Measurements from ENCODE around the gene PTPN7.
"Not testable (repeated sequence)": the region's sequence is repeated elsewhere in the genome, so short reads cannot be mapped to it uniquely, and the experiment has no call there.

PTPN7 gene

DNA sequence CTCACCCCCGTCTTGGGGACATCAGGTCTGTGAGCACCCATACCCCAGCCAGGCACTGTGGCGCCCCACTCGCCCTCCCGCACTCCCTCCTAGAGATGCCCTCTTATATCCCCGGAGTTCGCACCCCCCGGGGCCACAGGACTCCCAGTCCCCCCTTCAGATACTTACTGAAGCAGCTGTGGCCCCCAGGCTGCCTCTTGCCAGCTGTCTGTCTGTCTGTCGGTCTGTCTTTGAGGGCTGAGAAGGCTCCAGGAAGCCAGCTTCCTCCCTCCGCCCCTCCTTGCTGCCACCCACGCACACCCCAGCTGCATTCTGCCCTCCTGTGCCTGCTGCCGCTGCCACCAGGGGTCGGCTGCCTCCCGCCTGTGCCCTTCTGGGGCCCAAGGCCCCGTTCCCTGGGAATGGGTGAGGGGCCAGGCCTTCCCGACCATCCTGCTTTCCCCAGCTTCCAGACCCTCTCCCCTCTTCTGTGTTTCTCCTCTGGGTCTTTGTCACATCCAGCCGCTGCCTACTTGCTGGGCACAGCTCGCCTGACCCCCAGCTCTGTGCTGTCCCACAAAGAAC lies at the start of gene PTPN7:
TSS of gene PTPN7 (minus strand) at position 226 of the 564 bp plus-strand sequence. CDS start 1,200 bp downstream, outside the sequence.
- DNase-seq, result peak; percentile 92

GRCh38 chr1:202208351-202208857 lies 48.0 kb upstream of the PTPN7 start:
- DNase-seq, result no peak

DNA sequence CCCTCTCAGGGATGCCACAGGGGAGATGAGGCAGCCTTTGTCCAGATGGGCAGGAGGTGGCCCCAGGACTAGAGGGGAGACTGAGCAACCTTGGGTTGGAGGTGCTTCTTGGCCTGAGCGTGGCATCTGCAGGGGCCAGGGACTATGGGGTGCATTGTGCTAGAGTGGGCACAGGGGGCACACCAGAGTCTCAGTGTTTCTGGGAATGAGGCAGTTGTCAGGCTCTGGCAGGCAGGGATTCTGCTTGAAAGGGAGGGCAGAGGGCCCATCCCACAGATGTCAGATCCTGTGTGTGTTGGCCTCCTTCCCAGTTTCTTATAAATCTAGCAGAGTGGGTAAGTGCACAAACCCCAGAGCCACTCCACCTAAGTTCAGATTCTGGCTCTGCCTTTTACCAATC lies 46.9 kb upstream of the PTPN7 start:
- DNase-seq, result no peak

DNA sequence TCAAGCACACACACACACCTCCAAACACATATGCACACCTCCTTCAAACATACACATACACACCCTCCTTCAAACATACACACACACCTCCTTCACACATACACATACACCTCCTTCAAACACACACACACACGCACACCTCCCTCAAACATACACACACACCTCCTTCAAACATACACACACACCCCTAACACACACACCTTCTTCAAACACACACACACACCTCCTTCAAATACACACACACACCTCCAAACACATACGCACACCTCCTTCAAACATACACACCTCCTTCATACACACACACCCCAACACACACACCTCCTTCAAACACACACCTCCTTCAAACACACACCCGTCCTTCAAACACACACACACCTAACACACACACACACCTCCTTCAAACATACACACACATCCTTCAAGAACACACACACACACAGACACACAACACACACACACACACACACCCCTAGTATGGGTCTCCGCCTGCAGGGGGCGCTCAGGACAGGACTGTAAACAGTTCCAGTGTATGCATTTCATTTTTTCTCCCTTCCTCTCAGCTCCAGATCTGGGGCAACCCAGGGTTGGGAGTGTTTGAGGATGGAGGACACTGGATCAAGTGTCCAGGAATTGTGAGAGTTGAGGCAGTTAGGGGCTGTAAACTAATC lies 45.3 kb upstream of the PTPN7 start:
- no peak for DNase-seq

DNA sequence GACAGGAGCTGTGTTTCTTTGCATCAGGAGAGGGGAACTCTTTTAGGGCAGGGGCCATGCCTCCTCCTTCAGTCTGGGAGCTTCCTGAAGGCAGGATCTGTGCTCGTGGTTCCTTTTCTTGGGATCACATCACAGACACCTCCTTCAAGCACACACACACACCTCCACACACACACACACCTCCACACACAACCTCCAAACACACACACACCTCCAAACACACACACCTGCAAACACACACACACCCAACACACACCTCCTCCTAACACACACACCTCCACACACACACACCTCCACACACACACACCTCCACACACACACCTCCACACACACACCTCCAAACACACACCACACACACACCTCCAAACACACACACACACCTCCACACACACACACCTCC lies 43.7 kb upstream of the PTPN7 start:
- no peak for DNase-seq

DNA sequence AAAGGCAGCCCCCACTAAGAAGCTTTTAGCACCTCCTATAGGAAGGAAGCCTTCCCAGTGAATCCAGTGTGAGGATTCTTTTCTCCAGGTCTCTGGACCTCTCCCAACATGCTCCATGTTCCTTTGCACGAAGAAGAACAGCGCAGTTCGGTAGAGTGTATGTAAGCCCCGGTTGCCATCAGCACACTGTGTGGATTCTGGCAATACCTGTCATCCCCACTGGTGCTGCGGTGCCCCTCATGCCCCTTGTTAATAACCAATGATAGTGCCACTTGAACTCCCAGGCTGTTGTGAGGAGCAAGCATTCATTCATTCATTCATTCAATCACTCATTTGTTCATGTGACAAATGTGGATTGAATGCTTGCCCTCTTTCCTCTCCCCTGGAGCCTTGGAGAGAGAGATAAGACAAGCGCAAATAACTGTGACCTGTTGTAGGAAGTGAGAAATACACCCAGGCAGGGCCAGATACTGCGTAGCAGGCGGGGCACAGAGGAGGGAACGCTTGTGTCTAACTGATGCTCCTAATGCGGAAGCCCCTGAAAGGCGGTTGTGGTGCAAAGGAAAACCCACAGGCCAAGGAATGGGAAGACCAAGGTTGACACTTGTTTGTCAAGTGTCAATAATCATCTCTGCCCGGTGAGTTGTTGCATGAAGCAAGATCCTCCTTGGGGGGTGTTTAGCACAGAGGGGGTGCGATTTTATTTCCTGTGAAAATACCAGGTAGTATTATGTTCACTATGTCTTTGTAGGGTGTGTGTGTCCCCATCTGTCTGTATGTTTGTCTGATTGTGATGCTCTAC lies 43.0 kb upstream of the PTPN7 start:
- no peak for DNase-seq

DNA sequence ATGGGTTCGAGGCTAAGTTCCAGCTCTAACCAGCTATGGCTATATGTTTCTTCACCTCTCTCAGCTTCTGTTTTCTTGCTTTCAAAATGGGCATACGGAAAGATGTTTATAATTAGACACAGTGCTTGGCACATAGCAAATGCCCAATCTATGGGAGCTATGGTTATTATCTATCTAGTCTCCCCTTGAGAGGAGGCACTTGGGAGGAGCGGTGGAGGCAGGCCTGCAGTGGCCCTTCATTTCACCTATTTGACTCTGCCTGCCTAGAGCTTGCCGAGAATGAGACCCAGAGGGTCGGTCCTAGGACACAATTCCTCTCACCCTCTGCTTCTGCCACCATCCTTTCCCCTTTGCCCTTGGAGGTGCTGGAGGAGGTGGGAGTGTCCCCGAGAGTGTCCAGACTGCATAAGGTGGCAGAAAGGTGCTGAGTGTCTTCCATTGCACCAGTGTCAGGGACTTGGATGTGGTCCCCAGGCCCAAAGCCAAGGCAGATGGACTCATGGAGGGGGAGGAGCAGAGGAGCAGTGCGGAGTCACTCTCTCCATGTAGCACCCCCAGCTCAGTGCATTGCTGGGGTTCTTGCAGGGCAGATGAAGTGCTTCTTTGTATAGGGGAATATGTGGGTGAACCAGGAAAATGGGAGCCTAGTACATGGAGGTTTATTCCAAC lies 42.2 kb upstream of the PTPN7 start:
- DNase-seq, result no peak

DNA sequence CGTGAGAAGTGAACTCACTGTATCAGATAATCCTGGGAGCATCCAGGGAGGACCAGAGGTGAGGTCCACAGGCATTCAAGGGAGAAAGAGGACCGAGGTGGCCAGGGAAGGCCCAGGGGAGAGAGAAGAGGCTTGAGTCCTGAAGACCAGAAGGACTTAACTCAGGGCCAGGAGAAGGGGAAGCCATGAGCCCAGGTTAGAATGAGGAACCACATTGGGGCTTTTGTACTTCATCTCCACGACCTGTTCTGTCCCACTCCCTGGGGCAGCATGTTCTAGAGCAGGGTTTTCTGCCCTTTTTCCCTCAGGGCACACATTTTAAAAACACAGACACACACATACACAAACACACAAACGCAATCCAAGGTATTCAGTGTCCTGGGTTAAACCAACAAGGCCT lies 41.6 kb upstream of the PTPN7 start:
- DNase-seq, result no peak

DNA sequence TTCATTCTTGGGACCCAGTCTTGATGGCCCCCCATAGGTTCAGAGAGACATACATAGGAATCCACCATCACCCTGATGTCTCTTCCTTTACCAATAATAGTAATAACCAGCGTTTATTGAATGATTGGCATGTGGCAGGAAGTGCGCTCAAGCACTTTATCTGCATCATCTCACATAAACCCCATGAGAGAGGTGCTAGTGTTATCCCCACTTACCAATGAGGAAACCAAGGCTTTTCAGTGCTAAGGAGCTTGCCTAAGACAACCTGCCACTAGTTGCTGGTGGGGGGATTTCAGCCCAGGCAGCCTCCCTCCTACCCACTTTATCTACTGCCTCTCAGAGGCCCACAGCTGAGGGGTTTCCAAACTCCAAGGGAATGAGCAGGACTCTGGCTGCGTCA lies 40.9 kb upstream of the PTPN7 start:
- DNase-seq, result no peak

DNA sequence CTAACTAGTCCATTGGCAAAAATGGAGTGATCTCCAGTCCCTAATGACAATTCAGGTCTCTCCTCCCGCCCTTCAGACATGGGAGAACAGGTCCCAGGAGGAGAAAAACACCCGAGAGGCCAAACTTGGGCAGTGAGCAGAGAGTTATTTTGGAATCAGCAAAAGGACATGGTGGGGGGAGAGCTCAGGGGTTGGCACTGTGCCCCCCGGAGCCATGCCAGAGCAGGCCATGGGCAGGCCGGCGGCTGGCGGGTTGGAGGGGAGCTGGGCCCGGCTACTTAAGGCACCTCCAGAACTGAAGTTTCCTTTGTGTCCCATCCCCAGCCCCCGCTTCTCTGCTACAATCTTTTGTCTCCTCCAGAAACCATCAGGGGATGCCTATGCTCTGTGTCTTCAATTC lies 40.3 kb upstream of the PTPN7 start:
- DNase-seq, result no peak

GRCh38 chr1:202200112-202200548 lies 39.7 kb upstream of the PTPN7 start:
- no peak for DNase-seq

DNA sequence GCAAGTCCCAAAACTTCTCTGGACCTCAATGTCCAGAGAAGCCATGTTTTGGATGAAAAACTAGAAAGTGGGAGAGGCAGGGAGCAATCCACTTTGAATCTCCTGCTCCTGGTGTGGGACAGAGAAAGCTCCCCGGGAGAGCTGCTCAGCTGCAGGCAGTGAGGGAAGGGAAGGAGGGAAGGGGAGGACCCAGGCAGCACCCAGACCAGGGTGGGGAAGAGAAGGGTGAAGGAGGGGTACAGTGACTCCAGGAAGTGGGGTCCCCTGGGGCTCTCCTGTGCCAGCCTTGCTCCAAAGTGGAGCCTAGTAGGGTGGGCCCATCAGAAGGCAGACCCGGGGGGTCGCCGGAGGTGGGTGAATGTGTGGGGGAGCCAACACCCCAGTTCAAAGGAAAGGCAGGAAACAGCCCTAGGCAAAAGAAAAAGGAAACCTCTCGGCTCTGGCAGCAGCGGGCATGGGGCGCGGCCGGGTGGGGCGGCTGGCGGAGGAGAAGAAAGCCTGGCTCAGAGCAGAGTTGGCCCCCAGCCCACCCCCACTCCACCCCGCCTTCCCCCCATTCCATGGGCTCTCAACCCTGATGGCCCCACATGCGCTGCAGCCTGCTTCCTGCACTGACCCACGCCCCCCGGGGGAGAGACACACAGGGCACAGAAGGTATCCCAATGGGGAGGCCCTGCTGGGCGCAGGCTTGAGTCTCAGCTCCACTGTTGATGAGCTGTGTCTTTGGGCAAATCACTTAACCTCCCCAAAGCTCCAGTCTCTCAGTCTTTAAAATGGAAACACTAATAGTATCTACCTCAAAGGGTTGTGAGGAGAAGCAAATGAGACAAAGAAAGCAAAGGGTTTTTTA lies 38.9 kb upstream of the PTPN7 start:
- DNase-seq, result no peak

- no peak for DNase-seq
Measured at GRCh38 chr1:202198366-202198724, 37.9 kb upstream of the PTPN7 start.

- no peak for DNase-seq
Measured at GRCh38 chr1:202197653-202198365, 37.4 kb upstream of the PTPN7 start.

GRCh38 chr1:202194328-202194648 lies 33.9 kb upstream of the PTPN7 start:
- no peak for DNase-seq

DNA sequence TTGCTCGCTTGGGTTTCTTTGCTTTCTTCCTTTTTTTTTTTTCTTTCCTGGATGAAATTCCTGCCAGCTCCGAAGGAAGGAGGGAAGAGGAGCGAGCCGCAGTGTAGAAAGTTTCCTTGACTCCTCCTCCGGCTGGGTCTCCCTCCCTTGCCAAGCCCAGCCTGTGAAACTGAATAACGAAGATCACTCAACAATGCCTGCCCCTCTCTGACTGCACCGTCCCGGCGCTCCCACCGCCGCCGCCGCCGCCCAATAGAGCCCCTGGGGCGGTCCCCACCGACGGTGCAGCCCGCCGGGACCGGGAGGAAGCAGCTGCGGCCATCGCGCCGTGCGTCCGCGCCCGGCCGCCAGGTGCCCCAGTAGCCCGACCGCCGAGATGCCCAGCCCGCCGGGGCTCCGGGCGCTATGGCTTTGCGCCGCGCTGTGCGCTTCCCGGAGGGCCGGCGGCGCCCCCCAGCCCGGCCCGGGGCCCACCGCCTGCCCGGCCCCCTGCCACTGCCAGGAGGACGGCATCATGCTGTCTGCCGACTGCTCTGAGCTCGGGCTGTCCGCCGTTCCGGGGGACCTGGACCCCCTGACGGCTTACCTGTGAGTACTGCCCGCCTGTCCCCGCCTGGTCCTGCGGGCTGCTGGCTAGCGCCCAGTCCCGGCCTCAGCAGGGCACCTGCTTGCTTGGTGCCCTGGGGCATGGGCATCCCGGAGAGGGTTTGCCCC lies 33.4 kb upstream of the PTPN7 start, which contains the start of gene LGR6:
TSS of gene LGR6 (plus strand) at position 186 of the 714 bp plus-strand sequence. CDS start at position 377, 191 bp downstream.
- DNase-seq, result no peak

DNA sequence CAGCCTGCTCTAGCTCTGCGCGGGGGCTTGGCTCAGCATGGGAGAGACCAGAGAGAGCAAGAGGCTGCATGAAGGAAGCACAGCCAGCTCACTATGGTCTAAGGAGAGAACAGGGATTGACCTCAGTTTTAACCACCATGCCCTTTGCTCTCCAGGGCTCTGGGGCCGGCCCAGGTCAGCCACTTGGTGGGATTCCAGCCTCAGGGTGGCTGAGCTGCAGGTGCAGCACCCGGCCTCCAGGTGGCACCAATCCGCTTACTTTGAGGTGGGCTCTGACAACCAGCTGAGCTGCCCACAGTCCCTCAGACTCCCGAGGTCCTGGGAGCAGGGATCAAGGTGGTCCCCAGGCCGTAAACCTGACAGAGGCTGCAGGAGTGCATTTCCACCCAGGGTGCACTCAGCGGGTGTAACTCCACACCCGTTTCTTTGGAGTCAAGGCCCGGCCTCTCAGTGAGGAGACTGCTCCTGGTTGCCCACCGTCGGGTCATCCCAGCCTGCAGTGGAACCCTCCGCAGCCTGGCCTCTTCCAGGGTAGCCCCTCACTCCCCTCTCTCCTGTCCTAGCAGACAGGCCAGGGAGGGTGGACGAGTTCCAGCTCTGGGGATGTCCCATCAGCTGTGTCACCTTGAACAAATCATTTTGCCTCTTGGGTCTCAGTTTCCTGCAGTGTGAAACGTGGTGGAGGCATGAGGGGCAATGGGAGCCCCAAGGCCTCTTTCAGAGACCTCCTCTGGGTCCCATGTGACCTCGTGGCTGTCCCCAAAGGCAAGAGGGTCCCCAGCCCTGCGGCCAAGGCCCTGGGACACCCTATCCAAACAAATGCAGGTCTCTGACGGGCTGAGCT lies 32.6 kb upstream of the PTPN7 start:
- peak; percentile 64 for DNase-seq

DNA sequence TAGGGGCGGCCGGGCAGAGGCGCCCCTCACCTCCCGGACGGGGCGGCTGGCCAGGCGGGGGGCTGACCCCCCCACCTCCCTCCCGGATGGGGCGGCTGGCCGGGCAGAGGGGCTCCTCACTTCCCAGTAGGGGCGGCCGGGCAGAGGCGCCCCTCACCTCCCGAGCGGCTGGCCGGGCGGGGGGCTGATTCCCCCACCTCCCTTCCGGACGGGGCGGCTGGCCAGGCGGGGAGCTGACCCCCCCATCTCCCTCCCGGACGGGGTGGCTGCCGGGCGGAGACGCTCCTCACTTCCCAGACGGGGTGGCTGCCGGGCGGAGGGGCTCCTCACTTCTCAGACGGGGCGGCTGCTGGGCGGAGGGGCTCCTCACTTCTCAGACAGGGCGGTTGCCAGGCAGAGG lies 31.0 kb upstream of the PTPN7 start:
- DNase-seq, result not testable (repeated sequence)

DNA sequence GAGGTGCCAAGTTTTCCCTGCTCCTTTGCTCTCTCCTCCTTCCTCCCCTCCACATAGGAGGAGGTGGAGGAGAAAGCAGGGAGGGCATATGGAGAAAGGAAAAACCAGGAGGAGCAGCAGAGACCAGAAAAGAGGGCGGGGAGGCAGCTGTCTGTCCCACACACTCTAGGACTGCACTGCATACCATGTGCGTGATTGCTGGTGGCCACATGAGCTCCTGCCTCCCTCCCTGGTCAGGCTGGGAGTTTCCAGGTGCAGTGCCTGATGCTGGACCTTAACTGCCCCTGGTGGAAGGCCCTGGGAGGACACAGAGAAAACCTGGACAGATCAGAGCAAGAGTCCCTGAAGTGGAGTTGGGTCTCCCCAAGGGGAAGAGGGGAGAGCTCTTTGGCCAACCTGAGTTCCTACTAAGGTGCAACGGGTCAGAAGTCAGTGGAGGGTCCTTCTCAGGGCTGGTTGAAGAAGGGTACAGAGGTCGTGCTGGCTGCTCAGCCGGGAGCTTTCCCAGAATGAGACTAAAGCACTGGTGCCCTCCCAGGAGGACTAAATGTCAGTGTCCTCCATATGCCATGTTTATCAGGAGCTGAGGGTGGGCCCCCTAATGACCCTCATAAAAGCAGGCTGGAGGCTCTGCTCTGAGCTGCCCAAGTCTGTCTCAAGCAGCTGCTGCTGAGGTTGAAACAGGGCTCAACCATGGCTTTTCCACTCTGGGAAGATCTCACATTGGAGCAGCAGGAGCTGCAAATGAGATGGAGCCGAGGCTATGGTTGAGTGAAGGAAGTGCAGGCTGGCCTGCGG lies 29.7 kb upstream of the PTPN7 start:
- DNase-seq, result no peak

All from activated CD4-positive, alpha-beta T cell treated with anti-CD3 and anti-CD28 coated beads, Interleukin-2, Interleukin-6, amounts not matched to agents 100 ng/mL and 50 ng/mL, durations not matched to agents 16 hours and 8 hours (primary cell).